IPS-15b (cell line): ENCODE data around the gene SUMO1.

ENCODE experiments used
- H3K27me3 ChIP-seq: one replicate; pipeline ENCODE4 v1.6.1; 2013; ENCODE audit warnings: low read length; ENCODE audit not compliant: control insufficient read depth, insufficient read depth
- H3K36me3 ChIP-seq: one replicate; pipeline ENCODE4 v1.6.1; 2013; ENCODE audit warnings: low read length; ENCODE audit not compliant: control insufficient read depth, insufficient read depth
- H3K4me1 ChIP-seq: one replicate; pipeline ENCODE4 v1.6.1; 2013; ENCODE audit warnings: mild to moderate bottlenecking, low read length; ENCODE audit not compliant: control insufficient read depth, insufficient read depth
- H3K4me3 ChIP-seq: one replicate; pipeline ENCODE4 v1.5.1; 2013; ENCODE audit warnings: low read depth, low read length
- H3K9ac ChIP-seq: one replicate; pipeline ENCODE4 v1.6.1; 2013; ENCODE audit warnings: low read depth, mild to moderate bottlenecking, low read length
- H3K9me3 ChIP-seq: one replicate; pipeline ENCODE4 v1.6.1; 2013; ENCODE audit warnings: mild to moderate bottlenecking, low read length; ENCODE audit not compliant: control insufficient read depth, insufficient read depth

Gene SUMO1

DNA sequence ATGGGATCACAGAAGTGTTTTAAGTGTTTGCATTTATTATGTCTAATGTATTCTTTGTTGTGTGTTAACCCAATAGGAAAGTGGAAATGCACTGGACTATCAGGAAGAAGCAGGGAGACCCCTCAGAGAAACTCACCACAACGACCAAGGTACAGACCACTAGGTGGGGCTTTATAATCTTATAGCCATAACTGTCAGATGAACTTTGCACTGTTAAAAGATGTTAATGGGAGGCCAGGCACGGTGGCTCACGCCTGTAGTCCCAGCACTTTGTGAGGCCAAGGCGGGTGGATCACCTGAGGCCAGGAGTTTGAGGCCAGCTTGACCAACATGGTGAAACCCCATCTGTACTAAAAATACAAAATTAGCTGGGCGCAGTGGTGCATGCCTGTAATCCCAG lies 73.2 kb downstream of the SUMO1 start:
- Histone ChIP-seq H3K4me3 (no peak overlapping the region), H3K36me3 (no peaks in the 10 kb centered on the region), H3K4me1 (peaks cover 3% of the 10 kb centered on the region), H3K9me3 (no peaks in the 10 kb centered on the region), H3K27me3 (peaks cover 10% of the 10 kb centered on the region), H3K9ac (no peak overlapping the region)

DNA sequence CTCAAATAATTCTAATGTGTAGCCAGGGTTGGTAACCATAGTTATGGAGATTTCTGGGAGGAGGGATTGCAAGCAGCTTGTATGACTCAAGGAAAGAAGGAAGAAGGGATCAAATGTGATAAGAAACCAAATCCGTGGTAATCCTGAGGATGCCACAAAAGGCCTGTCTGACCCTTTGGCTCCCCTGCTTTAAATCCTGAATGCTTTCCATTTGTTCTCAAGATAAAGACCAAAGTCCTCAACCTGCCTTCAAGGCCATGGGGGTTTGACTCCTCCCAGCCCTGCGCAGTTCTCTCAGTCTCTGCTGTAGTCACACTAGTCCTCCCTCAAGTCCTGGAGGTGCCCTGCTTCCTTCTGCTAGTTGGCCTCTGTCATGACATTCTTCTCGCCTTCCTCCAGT lies 74.0 kb downstream of the SUMO1 start:
- no peak overlapping the region for H3K4me3 ChIP-seq
- H3K9me3 ChIP-seq: no peaks in the 10 kb centered on the region
- no peaks in the 10 kb centered on the region for H3K36me3 ChIP-seq
- peaks cover 3% of the 10 kb centered on the region for H3K27me3 ChIP-seq
- no peak overlapping the region for H3K9ac ChIP-seq
- no peaks in the 10 kb centered on the region for H3K4me1 ChIP-seq

DNA sequence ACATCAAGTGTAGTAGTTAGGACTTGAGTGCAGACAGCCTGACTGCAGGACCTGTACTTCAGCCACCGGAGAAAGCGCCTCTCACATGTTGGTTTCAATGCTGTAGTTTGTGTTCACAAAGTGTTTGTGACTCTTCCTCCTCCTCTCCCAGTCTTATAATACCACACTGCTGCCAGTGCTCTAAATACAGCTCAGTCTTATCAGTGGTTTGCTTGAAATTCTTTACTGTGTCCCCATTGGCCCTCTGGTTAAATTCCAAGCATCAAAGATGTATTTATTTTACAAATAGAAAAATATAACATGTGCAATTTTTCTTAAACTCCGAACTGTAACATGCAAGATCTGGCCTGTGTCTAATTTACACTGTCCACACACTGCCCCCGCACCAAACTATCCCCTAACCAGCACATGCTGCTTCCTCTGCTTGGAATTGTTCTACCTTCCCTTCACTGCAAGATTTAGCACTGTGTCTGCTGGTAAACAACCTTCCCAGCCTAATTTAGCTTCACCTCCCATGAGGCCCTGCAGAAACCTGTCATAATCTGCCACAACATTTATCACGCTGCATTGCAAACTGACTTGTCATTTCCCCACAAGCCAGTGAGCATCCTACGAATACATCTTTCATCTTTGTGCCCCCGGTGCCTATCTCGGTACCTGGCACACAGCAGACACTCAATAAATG lies 77.1 kb downstream of the SUMO1 start:
- Histone ChIP-seq H3K4me3 (no peak overlapping the region), H3K36me3 (no peaks in the 10 kb centered on the region), H3K4me1 (no peaks in the 10 kb centered on the region), H3K9ac (no peak overlapping the region), H3K9me3 (no peaks in the 10 kb centered on the region), H3K27me3 (no peaks in the 10 kb centered on the region)

DNA sequence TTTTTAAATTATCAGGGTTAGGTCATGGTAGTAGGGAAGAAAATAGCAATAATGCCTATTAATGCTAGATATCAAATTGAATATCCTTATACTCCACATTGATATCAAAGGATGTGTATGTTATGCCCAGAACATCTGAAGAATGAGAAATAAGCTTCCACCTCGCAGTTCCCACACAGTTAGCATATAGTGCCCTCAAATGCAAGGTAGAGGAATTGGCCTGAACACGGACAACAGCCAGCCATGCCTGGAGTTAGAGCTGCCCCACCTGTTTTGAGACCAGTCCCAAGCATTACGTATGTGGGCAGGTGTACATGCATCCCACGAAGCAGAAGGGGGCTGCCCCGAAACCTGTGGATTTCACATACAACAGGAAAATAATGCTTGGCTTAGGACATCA lies 79.6 kb downstream of the SUMO1 start:
- Histone ChIP-seq H3K36me3 (no peaks in the 10 kb centered on the region), H3K4me3 (no peak overlapping the region), H3K9ac (no peak overlapping the region), H3K9me3 (no peaks in the 10 kb centered on the region), H3K4me1 (no peaks in the 10 kb centered on the region), H3K27me3 (no peaks in the 10 kb centered on the region)

DNA sequence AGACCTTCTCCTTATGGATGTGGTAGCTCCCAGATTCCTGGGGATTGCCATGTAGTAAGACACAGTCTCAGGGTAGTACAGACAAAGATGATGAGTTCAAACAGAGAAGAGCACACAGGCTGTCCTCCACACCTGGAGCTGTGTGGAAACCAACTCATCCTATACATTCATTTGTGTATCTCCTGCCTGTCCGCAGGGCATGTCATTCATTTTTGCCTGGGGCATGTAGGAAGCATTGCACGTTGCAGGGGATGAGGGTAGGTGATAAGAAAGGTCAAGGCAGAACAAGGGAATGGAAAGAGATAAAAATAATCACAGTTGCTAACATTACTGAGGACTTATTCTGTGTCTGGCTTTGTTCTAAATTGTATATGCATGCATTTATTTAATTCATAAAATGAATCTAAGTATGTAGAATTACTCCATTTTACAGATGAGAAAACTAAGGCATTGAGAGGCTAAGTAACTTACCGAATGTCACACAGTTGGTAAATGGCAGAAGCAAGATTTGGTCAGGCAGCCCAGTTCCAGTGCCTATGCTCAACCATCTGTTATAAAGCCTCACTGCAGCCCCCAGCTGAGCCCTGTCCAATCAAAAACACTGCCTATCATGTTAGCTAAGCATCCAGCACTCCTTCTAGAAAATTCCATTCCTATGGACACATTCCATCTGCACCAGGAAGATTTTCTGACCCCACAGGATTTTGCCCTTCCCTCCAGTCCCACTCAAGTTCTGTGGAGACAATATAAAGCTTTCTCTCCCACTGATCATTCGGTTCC lies 81.0 kb downstream of the SUMO1 start:
- no peaks in the 10 kb centered on the region for H3K9me3 ChIP-seq
- H3K4me3 ChIP-seq: no peak overlapping the region
- no peaks in the 10 kb centered on the region for H3K27me3 ChIP-seq
- no peaks in the 10 kb centered on the region for H3K4me1 ChIP-seq
- no peaks in the 10 kb centered on the region for H3K36me3 ChIP-seq
- H3K9ac ChIP-seq: no peak overlapping the region
